ENCODE data around the gene UNG.

The UNG gene

GRCh38 chr12:109126784-109127183, 29.4 kb downstream of the UNG start:
- H3K79me2 ChIP-seq (ENCODE audit: low read length): no peaks in the 10 kb centered on the region
- H3K9ac ChIP-seq (ENCODE audit: low read length): no peak overlapping the region
- no peaks in the 10 kb centered on the region for H3K36me3 ChIP-seq (replicated peaks; ENCODE audit: low read depth, low read length)
- H3K4me1 ChIP-seq (ENCODE audit: low read length): peaks cover 9% of the 10 kb centered on the region; the same call in 1 of the 2 replicates
- no peak overlapping the region for H3K4me3 ChIP-seq (ENCODE audit: low read length)
- H3K27me3 ChIP-seq (ENCODE audit: low read depth, low read length): peaks cover 12% of the 10 kb centered on the region
- no peak overlapping the region for H2AFZ ChIP-seq (ENCODE audit: low read depth, low read length)
- no peak overlapping the region for H3K4me2 ChIP-seq (ENCODE audit: low read length)
- H3K27ac ChIP-seq (ENCODE audit: low read length): no peak overlapping the region
- H3K9me3 ChIP-seq (ENCODE audit: insufficient read depth, low read length): no peaks in the 10 kb centered on the region
- TF ChIP-seq EZH2phosphoT487 (IDR thresholded peaks at IDR 0.05; ENCODE audit: low read depth): no peak
- TF ChIP-seq, protein P1, sequence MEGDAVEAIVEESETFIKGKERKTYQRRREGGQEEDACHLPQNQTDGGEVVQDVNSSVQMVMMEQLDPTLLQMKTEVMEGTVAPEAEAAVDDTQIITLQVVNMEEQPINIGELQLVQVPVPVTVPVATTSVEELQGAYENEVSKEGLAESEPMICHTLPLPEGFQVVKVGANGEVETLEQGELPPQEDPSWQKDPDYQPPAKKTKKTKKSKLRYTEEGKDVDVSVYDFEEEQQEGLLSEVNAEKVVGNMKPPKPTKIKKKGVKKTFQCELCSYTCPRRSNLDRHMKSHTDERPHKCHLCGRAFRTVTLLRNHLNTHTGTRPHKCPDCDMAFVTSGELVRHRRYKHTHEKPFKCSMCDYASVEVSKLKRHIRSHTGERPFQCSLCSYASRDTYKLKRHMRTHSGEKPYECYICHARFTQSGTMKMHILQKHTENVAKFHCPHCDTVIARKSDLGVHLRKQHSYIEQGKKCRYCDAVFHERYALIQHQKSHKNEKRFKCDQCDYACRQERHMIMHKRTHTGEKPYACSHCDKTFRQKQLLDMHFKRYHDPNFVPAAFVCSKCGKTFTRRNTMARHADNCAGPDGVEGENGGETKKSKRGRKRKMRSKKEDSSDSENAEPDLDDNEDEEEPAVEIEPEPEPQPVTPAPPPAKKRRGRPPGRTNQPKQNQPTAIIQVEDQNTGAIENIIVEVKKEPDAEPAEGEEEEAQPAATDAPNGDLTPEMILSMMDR (IDR thresholded peaks at IDR 0.05; ENCODE audit: low read depth, low read length): no peak
- H4K20me1 ChIP-seq (ENCODE audit: insufficient read depth, low read length): no peaks in the 10 kb centered on the region

DNA sequence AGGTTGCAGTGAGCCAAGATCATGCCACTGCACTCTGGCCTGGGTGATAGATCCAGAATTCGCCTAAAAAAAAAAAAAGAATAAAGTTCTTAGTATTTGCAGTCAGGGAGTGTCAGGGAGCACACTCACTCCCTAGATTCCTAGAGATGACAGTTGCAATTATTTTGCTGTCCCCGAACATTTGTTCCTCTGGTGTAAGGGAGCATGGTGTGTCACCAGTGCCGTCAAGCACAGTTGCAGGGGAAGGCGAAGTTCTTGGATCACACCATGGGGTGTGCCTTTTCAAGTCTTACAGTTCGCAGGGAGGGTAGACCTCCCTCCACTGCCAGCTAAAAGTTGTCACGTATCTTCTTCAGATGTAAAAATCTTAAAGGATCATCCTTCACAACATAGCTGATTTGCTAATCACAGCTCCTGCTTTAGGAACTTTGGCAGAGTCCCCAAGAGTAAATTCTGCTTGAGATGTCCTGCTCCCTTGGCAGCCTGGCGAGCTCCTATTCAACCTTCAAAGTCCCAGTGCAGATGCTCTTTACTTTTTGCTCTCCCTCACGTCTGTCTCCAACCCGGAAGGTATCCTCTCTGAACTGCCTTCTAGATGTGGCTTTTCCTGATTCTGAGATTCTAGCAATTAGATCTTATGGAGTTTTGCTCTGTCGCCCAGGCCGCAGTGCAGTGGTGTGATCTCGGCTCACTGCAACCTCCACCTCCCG, 30.3 kb downstream of the UNG start:
- Histone ChIP-seq H3K27ac (ENCODE audit: low read length) (no peak overlapping the region), H3K4me3 (ENCODE audit: low read length) (no peak overlapping the region), H3K9ac (ENCODE audit: low read length) (no peak overlapping the region), H3K4me1 (ENCODE audit: low read length) (peaks cover 6% of the 10 kb centered on the region; the same call in 1 of the 2 replicates), H2AFZ (ENCODE audit: low read depth, low read length) (no peak overlapping the region), H4K20me1 (ENCODE audit: insufficient read depth, low read length) (no peaks in the 10 kb centered on the region), H3K9me3 (ENCODE audit: insufficient read depth, low read length) (no peaks in the 10 kb centered on the region), H3K79me2 (ENCODE audit: low read length) (no peaks in the 10 kb centered on the region), H3K4me2 (ENCODE audit: low read length) (no peak overlapping the region), H3K27me3 (ENCODE audit: low read depth, low read length) (peaks cover 20% of the 10 kb centered on the region), H3K36me3 (replicated peaks; ENCODE audit: low read depth, low read length) (no peaks in the 10 kb centered on the region)
- TF ChIP-seq, protein P1 (IDR thresholded peaks at IDR 0.05; ENCODE audit: low read depth, low read length): no peak
- TF ChIP-seq EZH2phosphoT487 (IDR thresholded peaks at IDR 0.05; ENCODE audit: low read depth): no peak

- Histone ChIP-seq H3K4me2 (ENCODE audit: low read length) (no peak overlapping the region), H3K79me2 (ENCODE audit: low read length) (no peaks in the 10 kb centered on the region), H3K4me3 (ENCODE audit: low read length) (no peak overlapping the region), H4K20me1 (ENCODE audit: insufficient read depth, low read length) (no peaks in the 10 kb centered on the region), H2AFZ (ENCODE audit: low read depth, low read length) (no peak overlapping the region), H3K4me1 (ENCODE audit: low read length) (peaks cover 4% of the 10 kb centered on the region; the same call in 1 of the 2 replicates), H3K36me3 (replicated peaks; ENCODE audit: low read depth, low read length) (no peaks in the 10 kb centered on the region), H3K27ac (ENCODE audit: low read length) (no peak overlapping the region), H3K9me3 (ENCODE audit: insufficient read depth, low read length) (no peaks in the 10 kb centered on the region), H3K9ac (ENCODE audit: low read length) (no peak overlapping the region), H3K27me3 (ENCODE audit: low read depth, low read length) (peaks cover 39% of the 10 kb centered on the region)
- TF ChIP-seq EZH2phosphoT487 (IDR thresholded peaks at IDR 0.05; ENCODE audit: low read depth): no peak
- TF ChIP-seq, protein P1 (IDR thresholded peaks at IDR 0.05; ENCODE audit: low read depth, low read length): no peak
Observed at GRCh38 chr12:109130297-109131153, 33.1 kb downstream of the UNG start.

All from OCI-LY3 (cell line).